Ovary (tissue), 9 donors: ENCODE measurements around the gene ITM2B. TPM values are rescaled to one million over a fixed set of nuclear protein-coding genes. Genes with fewer than 3 reads are reported as not detected.

ENCODE experiments used
- DNase-seq, 5 donors: peaks; one replicate each; pipeline ENCODE4 v3.0.0-alpha.2; 2019 to 2020
- H3K27ac ChIP-seq, 2 donors: fragments of 200-600 bp; one replicate each; pipeline versions ENCODE4 v1.5.1 to v1.8.0; 2019 to 2022
- H3K27me3 ChIP-seq: fragments of 200-600 bp; one replicate; pipeline ENCODE4 v1.8.0; 2022
- H3K36me3 ChIP-seq: fragments of 200-600 bp; sonication (generic); one replicate; pipeline ENCODE4 v1.5.1; 2019
- H3K4me1 ChIP-seq: one replicate; pipeline ENCODE4 v1.8.1; 2013; ENCODE audit warnings: mild to moderate bottlenecking, moderate library complexity; ENCODE audit not compliant: insufficient read depth
- H3K4me3 ChIP-seq: fragments of 200-600 bp; sonication (generic); one replicate; pipeline ENCODE4 v1.5.1; 2017
- H3K9me3 ChIP-seq, 2 donors: fragments of 200-600 bp in 1 of 2; sonication (generic) in 1 of 2; one replicate each; pipeline versions ENCODE4 v1.5.1 to v1.8.1; 2013 to 2019; ENCODE audit warnings: mild to moderate bottlenecking in 1 of 2, moderate library complexity in 1 of 2
- EP300 ChIP-seq: sonication (generic); formaldehyde crosslinking; IDR thresholded peaks from one replicate; pipeline ENCODE4 v1.6.1; 2017; ENCODE audit warnings: antibody characterized with exemption
- POLR2A ChIP-seq: fragments of 450-650 bp; IDR thresholded peaks from one replicate; pipeline ENCODE4 v1.6.1; 2017; ENCODE audit warnings: antibody characterized with exemption, mild to moderate bottlenecking, moderate library complexity
- WGBS, 3 donors: extraction: QIAGEN DNeasy Blood & Tissue Kit in 1 of 3; methylation state at CpG; one replicate each; pipeline versions ENCODE4 v1.1.5 to v1.1.7; 2013 to 2017; 5-methylcytosine and 5-hydroxymethylcytosine counted together
- intact Hi-C, 4 donors: fragments of 100-400 bp; cut with DNase I; formaldehyde crosslinking; loops; one replicate each; pipeline versions ENCODE4 v1.11.0 to v1.15.1; 2022 to 2023
- polyA plus RNA-seq, 2 donors: library from polyadenylated mRNA; stranded (reverse); fragments of 200-250 nt in 1 of 2; fragments of 350-450 nt in 1 of 2; fragmentation: Illumina TruSeq in 1 of 2; extraction: RNeasy Lipid Tissue Mini Kit (QIAGEN cat#74804) in 1 of 2; gene quantifications; one replicate each; pipeline ENCODE4 v1.2.3, GENCODE V29; 2013 to 2014
- total RNA-seq, 7 donors: library from RNA; depleted of rRNA in 2 of 7; stranded (reverse); fragments of >200 nt in 2 of 7; fragmentation: NEBNext Ultra II Directional in 3 of 7; extraction: Animal tissue kit (Norgen Biotek cat#: 25700) in 3 of 7; gene quantifications; one replicate each; pipeline versions ENCODE4 v1.1.0 to v1.2.4, GENCODE V29; 2016 to 2023
- TF ChIP-seq, protein P1 (sequence below), 3 donors: fragments of 450-650 bp in 2 of 3; fragments of 200-600 bp in 1 of 3; IDR thresholded peaks; one replicate each; pipeline versions ENCODE4 v1.5.1 to v1.8.0; 2016 to 2022; ENCODE audit warnings: antibody characterized with exemption in 3 of 3, mild to moderate bottlenecking in 1 of 3
- donor health status: DM: no; HTN: no; CAD: no; lungs with moderate emphysema.
- donor health status: DM: no; HTN: no; CAD: no.
- donor health status: Bipolar disorder and iron deficiency.
- donor health status: DM: yes; HTN: yes; CAD: no.
- donor health status: DM: no; HTN: no; CAD: no.
- donor health status: DM: yes; HTN: yes; CAD: no.

The ITM2B gene
- total and polyA plus RNA-seq, 9 donors, result 635 to 1,955 (median 903) TPM

DNA sequence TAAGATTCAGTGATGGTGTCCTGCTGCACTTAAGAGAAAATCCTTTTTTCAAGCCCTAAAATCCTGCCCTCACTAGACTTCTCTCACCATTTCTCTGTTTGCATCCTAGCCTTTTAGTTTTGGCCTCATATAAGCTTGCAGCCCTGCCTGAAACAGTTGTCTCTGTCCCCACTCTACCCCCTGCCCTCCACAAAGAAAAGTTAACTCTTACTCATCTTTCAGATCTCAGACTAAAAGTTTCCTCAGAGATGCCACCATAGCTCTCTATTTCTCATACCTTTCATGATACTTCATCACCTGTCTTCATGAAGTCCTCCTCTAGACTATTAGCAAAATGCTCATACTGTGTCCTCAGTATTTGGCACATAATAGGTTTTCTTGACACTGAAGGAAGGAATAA, 33.1 kb downstream of the ITM2B start:
- no peaks in the 10 kb centered on the region for H3K4me1 ChIP-seq
- intact Hi-C loops, result no loop called here
- no peaks in the 10 kb centered on the region for H3K36me3 ChIP-seq
- H3K27me3 ChIP-seq, result no peaks in the 10 kb centered on the region
- no peaks in the 10 kb centered on the region for H3K9me3 ChIP-seq
- DNase-seq, result no peak
- TF ChIP-seq POLR2A (no peak), EP300 (no peak)
- TF ChIP-seq, protein P1, sequence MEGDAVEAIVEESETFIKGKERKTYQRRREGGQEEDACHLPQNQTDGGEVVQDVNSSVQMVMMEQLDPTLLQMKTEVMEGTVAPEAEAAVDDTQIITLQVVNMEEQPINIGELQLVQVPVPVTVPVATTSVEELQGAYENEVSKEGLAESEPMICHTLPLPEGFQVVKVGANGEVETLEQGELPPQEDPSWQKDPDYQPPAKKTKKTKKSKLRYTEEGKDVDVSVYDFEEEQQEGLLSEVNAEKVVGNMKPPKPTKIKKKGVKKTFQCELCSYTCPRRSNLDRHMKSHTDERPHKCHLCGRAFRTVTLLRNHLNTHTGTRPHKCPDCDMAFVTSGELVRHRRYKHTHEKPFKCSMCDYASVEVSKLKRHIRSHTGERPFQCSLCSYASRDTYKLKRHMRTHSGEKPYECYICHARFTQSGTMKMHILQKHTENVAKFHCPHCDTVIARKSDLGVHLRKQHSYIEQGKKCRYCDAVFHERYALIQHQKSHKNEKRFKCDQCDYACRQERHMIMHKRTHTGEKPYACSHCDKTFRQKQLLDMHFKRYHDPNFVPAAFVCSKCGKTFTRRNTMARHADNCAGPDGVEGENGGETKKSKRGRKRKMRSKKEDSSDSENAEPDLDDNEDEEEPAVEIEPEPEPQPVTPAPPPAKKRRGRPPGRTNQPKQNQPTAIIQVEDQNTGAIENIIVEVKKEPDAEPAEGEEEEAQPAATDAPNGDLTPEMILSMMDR (IDR thresholded peaks at IDR 0.05), result no peak
- no peak overlapping the region for H3K4me3 ChIP-seq
- no peak overlapping the region for H3K27ac ChIP-seq

DNA sequence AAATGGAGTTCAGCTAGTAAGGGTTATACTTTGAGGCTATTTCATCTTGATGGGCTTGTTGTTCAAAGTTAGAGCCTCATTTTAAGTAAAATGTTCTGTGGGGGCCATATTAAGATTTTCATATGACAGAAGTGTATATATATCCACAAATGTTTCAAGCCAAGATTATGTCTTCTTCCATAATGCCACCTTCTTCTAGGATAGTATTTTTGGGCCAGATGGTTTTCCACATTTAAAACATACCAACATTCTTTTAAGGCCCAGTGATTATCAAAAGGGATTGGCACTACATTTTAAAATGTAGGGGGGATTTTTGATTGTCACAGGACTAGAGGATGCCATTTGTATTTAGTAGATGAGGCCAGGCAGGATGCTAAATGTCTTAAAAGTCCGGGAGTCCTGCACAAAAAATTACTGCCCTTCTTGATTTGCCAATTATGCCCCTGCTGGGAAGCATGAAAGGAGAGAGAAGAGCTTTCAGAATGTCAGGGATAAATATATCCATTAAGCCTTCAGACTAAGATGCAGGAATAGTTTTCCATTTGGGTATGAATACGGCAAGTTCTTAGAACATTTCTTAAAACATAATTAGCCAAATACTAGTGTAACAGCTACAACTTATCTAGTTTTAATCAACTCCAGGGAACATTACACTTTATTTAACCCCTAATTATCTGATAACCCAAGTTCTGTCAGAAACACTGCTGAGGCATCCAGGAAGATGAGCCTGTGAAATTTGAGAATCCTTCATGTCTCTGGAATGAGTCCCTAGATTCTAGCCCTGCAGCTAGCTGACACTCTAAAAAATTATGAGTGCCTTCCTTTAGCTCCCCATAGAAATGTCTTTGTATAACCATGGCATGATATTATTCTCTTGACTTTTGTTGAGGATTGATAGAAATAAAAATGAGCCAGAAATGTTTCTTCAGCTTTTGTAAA, 34.0 kb downstream of the ITM2B start:
- H3K4me3 ChIP-seq, result no peak overlapping the region
- no peaks in the 10 kb centered on the region for H3K36me3 ChIP-seq
- TF ChIP-seq, protein P1 (IDR thresholded peaks at IDR 0.05), result no peak
- TF ChIP-seq EP300 (no peak), POLR2A (no peak)
- 85 to 92% (median 89%) methylated on average over 2 of the region's 2 CpGs for WGBS, 3 donors
- H3K27ac ChIP-seq, result no peak overlapping the region
- no peaks in the 10 kb centered on the region for H3K4me1 ChIP-seq
- no peaks in the 10 kb centered on the region for H3K9me3 ChIP-seq
- DNase-seq, result no peak
- no peaks in the 10 kb centered on the region for H3K27me3 ChIP-seq
- intact Hi-C loops, result no loop called here

DNA sequence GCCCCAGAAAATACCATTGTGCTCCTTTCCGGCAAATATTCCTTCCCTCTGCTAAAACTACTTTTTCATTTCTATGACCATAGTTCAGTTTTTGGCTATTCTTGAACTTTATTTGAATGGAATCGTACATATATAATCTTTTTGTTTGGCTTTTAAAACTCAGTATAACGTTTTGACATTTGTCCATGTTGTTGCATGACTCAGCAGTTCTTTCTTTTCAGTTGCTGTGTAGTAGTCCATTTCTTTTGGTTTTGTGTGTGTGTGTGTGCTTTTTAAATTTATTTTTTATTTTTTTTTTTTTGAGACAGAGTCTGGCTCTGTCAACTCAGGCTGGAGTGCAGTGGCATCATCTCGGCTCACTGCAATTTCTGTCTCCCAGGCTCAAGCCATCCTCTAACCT, 35.0 kb downstream of the ITM2B start:
- WGBS, 3 donors, result 88 to 90% (median 90%) methylated on average over 4 of the region's 4 CpGs
- intact Hi-C loops, result no loop called here
- Histone ChIP-seq H3K36me3 (no peaks in the 10 kb centered on the region), H3K4me3 (no peak overlapping the region), H3K27ac (no peak overlapping the region), H3K27me3 (no peaks in the 10 kb centered on the region), H3K4me1 (no peaks in the 10 kb centered on the region), H3K9me3 (no peaks in the 10 kb centered on the region)
- TF ChIP-seq POLR2A, result no peak
- no peak for TF ChIP-seq EP300
- TF ChIP-seq, protein P1 (IDR thresholded peaks at IDR 0.05), result no peak
- DNase-seq, result no peak

DNA sequence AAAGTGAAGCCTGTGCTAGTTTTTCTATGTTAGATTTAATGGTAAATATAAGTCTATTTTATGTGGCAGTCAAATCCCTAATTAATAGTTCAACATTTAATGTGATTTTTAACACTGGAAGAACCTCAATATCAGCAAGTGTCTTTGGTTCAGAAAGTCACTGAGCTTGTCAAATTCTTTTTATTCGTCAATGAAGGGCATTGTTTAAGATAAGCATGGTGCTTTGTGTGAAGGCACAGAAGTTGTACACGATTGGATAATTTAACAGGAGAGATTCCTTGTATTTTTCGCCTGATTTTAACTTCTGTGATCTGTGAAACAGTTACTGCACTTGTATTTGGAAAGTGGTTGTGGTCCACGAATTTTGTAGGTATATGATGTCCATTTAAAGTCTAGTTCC, 40.3 kb downstream of the ITM2B start:
- no peak for DNase-seq
- Histone ChIP-seq H3K27ac (no peak overlapping the region), H3K9me3 (no peaks in the 10 kb centered on the region), H3K27me3 (no peaks in the 10 kb centered on the region), H3K36me3 (no peaks in the 10 kb centered on the region), H3K4me1 (no peaks in the 10 kb centered on the region), H3K4me3 (no peak overlapping the region)
- no peak for TF ChIP-seq POLR2A
- TF ChIP-seq, protein P1 (IDR thresholded peaks at IDR 0.05), result no peak
- WGBS, 3 donors, result 86 to 88% (median 87%) methylated on average over 4 of the region's 4 CpGs
- intact Hi-C loops, result no loop called here
